Measurements from ENCODE around the gene PROX1. TPM values are rescaled to one million over a fixed set of nuclear protein-coding genes. Genes with fewer than 3 reads are reported as not detected.
A peak's percentile ranks its signal among the peaks of the same experiment; 100 is the strongest.

PROX1 gene
- total RNA-seq, 4 donors from 2014 or later = 0.15 to 3.8 (median 0.66) TPM

- Histone ChIP-seq H3K27ac (no peak overlapping the region), H3K4me3 (peak overlapping the region in 3 of 4 donors; percentile 59 to 71 (median 60)), H3K4me1 (peaks cover 15 to 75% (median 32%) of the 10 kb centered on the region in 3 donors), H3K36me3 (no peaks in the 10 kb centered on the region), H3K27me3 (peaks cover 17 to 100% (median 39%) of the 10 kb centered on the region in 4 donors), H3K9me3 (no peaks in the 10 kb centered on the region)
- WGBS, 2 donors = 11 to 17% methylated on average over 6 of the region's 6 CpGs
- DNase-seq = no peak
- intact Hi-C loops (cut with DNase I) = no loop called here
- TF ChIP-seq POLR2A (IDR thresholded peaks at IDR 0.05) (no peak), CTCF (IDR thresholded peaks at IDR 0.05) (no peak)
These were observed 885 bp upstream of the PROX1 start for GRCh38 chr1:213986925-213987250.

GRCh38 chr1:213987422-213987926, 299 bp upstream of the PROX1 start:
- H3K27ac ChIP-seq = peak overlapping the region; percentile 45 to 82 (median 77)
- peak overlapping the region; percentile 40 to 71 (median 60) for H3K4me3 ChIP-seq
- H3K9me3 ChIP-seq = no peaks in the 10 kb centered on the region
- peaks cover 16 to 99% (median 37%) of the 10 kb centered on the region in 4 donors for H3K27me3 ChIP-seq
- intact Hi-C loops (cut with DNase I) = no loop called here
- 0 to 3% methylated on average over 8 to 33 of the region's 35 CpGs for WGBS, 2 donors
- peaks cover 15 to 71% (median 30%) of the 10 kb centered on the region in 3 donors for H3K4me1 ChIP-seq
- H3K36me3 ChIP-seq = no peaks in the 10 kb centered on the region
- no peak for TF ChIP-seq CTCF (IDR thresholded peaks at IDR 0.05)
- no peak for DNase-seq

GRCh38 chr1:213988507-213989001, 781 bp downstream of the PROX1 start:
- H3K9me3 ChIP-seq = no peaks in the 10 kb centered on the region
- peaks cover 15 to 60% (median 22%) of the 10 kb centered on the region in 3 donors for H3K4me1 ChIP-seq
- 0 to 1% methylated on average over 17 of the region's 17 CpGs for WGBS, 2 donors
- no peak for DNase-seq
- TF ChIP-seq POLR2A (IDR thresholded peaks at IDR 0.05) (no peak), CTCF (IDR thresholded peaks at IDR 0.05) (no peak)
- no peaks in the 10 kb centered on the region for H3K36me3 ChIP-seq
- H3K4me3 ChIP-seq = peak overlapping the region; percentile 40 to 71 (median 60)
- peaks cover 5 to 95% (median 28%) of the 10 kb centered on the region in 4 donors for H3K27me3 ChIP-seq
- H3K27ac ChIP-seq = peak overlapping the region; percentile 45 to 82 (median 77)
- intact Hi-C loops (cut with DNase I) = no loop called here

- 2 to 7% methylated on average over 18 to 19 of the region's 39 CpGs for WGBS, 2 donors
- H3K27me3 ChIP-seq = peaks cover under 1 to 95% (median 22%) of the 10 kb centered on the region in 4 donors
These were observed 1.5 kb downstream of the PROX1 start for GRCh38 chr1:213989002-213989855.

More at GRCh38 chr1:213989002-213989855, 1.5 kb downstream of the PROX1 start:
- no peak for DNase-seq
- Histone ChIP-seq H3K27ac (peak overlapping the region in 2 of 4 donors; percentile 3 to 74), H3K9me3 (no peaks in the 10 kb centered on the region), H3K36me3 (no peaks in the 10 kb centered on the region), H3K4me3 (peak overlapping the region; percentile 40 to 71 (median 60)), H3K4me1 (peaks cover 15 to 56% (median 22%) of the 10 kb centered on the region in 3 donors)
- intact Hi-C loops (cut with DNase I) = no loop called here
- no peak for TF ChIP-seq CTCF (IDR thresholded peaks at IDR 0.05)
- no peak for TF ChIP-seq POLR2A (IDR thresholded peaks at IDR 0.05)

All from esophagus squamous epithelium (tissue), 5 donors.